Testis (tissue), 2 donors: ENCODE data around the gene EXD2.

Source experiments
- CTCF ChIP-seq, 3 experiments: fragments of 450-650 bp in 2 of 3; fragments of 200-600 bp in 1 of 3; sonication (generic) in 1 of 3; IDR thresholded peaks; one replicate each; pipeline ENCODE4 v1.5.1; 2016 to 2019; ENCODE audit warnings: antibody characterized with exemption in 3 of 3, mild to moderate bottlenecking in 2 of 3, moderate library complexity in 1 of 3
- POLR2A ChIP-seq: fragments of 450-650 bp; IDR thresholded peaks from one replicate; pipeline ENCODE4 v1.6.1; 2017; ENCODE audit warnings: antibody characterized with exemption, mild to moderate bottlenecking, moderate library complexity

GRCh38 chr14:69261761-69262331 lies 70.5 kb downstream of the EXD2 start:
- TF ChIP-seq POLR2A (no peak), CTCF (IDR thresholded peaks at IDR 0.05) (no peak)
